GM19099 (cell line): ENCODE results near the gene C2orf74.

Experiments used
- POLR2A ChIP-seq: IDR thresholded peaks from 3 replicates; pipeline ENCODE4 v1.6.1; 2011; ENCODE audit warnings: low read depth; ENCODE audit not compliant: insufficient read length; ENCODE audit errors: extremely low read depth

Gene C2orf74

GRCh38 chr2:61183795-61184194 lies 21.8 kb downstream of the C2orf74 start:
- TF ChIP-seq POLR2A, result no peak

GRCh38 chr2:61184263-61184662 lies 22.3 kb downstream of the C2orf74 start:
- no peak for TF ChIP-seq POLR2A

DNA sequence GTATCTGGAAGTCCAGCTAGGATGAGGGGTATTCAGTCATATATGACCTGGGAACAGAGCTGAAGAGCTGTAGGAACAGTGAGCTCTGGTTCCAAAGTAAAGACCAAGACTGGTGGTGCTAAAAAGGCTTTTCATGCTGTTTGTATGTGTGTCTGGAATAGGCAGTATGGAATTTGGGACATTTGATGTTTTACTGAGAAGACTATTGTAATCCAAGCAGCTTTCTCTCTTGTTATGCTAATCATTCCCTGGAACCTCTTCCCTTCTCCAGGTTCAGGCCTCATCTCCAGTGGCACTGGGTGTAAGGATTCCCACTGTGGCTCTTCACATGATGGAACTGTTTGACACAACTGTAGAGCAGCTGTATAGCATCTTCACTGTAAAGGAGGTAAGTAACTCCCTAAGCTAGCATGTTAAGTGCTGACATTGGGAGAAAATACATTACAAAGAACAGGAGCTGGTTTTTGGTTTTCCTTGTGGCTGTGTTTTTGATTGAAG lies 23.3 kb downstream of the C2orf74 start:
- no peak for TF ChIP-seq POLR2A

DNA sequence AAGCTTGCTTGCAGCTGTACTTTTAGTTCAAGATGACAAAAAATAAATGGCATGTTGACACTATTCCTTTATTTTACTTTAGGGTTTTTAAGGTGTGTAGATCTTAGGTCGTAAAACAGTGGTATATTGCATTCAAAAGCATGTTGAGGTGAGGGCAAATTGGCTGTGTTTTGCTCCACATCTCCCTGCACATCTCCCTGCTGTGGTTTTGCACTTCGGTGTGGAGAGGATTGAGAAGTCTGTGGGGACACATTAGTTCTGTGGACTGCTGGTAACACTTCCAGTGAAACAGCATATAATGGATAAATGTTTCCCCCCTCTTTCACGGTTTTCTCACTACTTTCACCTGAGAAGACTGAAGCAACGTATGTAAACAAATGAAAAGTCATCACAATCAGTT lies 25.1 kb downstream of the C2orf74 start:
- TF ChIP-seq POLR2A, result no peak

- no peak for TF ChIP-seq POLR2A
Observed at GRCh38 chr2:61193670-61194561, 31.9 kb downstream of the C2orf74 start.

DNA sequence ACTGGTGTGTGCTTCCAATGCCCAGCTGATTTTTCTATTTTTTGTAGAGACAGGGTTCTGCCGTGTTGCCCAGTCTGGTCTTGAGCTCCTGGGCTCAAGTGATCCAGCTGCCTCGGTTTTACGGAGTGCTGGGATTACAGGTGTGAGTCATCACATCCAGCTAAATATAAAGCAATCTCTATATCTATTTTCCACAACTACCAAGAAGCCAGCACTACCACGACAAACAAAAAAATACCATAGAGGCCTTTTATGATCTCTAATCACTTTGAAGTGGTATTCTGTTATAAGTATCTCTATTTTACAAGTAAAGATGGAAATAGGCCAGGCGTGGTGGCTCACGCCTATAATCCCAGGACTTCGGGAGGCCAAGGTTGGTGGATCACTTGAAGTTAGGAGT lies 34.7 kb downstream of the C2orf74 start:
- no peak for TF ChIP-seq POLR2A

DNA sequence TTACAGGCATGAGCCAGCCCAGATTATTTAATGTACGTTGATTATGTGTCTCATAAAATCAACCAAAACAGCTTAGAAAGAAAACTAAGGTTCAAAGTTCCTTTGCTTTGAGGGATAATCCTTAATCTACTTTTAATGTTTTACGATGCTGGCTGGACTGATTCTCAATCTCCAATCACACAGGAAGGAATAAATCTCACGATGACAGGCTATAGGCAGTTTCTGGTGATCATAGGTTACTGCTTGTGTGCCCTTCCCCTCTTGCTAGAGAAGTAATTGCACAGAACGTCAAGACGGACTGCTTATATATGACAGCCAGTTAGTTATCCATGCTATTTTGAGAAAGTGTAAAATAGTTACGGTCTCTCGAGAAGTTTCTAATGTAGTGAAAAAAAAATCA lies 43.1 kb downstream of the C2orf74 start:
- no peak for TF ChIP-seq POLR2A

- no peak for TF ChIP-seq POLR2A
Observed at GRCh38 chr2:61210332-61210981, 48.5 kb downstream of the C2orf74 start.

DNA sequence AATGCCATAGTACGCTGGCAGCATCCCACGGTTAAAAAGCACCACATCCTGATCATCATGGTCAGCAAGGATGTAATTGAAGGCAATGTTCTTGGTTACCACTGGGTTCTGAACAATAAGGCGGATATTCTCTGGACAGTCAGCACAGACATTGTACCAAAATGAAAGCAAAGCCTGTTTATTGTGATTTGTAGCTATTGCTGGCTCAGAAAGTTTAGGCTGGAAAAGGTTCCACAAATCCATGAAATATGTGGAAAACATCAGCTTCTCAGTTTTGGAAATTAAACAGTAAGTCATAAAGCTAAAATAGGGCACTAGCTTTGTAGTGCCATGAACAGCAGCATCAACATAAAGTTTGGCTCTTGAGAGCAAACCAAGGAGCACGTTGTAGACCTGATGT lies 52.2 kb downstream of the C2orf74 start:
- no peak for TF ChIP-seq POLR2A
